Stimulated activated naive CD4-positive, alpha-beta T cell treated with Interleukin-2 at 50 U/mL for 16 hours (primary cell): ENCODE data around the gene CFAP410.

ENCODE experiments used
- DNase-seq: peaks from one replicate; lab custom pipeline; 2025; lab: John Stamatoyannopoulos, UW

The CFAP410 gene

GRCh38 chr21:44298301-44298700, 40.9 kb downstream of the CFAP410 start:
- DNase-seq: no peak

GRCh38 chr21:44297525-44298290, 41.5 kb downstream of the CFAP410 start:
- peak; percentile 61 for DNase-seq

DNA sequence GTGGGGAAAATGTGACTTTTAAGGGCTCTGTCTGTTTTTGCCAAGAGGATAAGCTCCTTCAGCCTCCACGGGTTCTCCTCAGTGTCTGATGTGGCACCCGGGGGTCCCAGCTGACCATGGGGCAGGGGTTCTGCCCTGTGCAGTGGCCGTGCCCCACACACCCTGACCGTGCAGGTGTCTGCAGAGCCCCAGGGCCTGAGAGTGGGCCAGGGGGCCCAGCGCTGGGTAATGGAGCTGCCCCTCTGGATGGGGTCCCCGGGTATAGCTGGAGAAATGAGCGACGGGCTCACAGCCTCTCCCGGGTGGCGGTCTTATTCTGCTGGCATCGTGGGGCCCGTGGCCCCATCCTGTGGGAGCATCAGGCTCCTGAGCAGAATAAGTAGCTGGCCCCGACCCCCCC, 42.3 kb downstream of the CFAP410 start:
- DNase-seq: no peak

GRCh38 chr21:44296103-44296519, 43.1 kb downstream of the CFAP410 start:
- DNase-seq: no peak

DNA sequence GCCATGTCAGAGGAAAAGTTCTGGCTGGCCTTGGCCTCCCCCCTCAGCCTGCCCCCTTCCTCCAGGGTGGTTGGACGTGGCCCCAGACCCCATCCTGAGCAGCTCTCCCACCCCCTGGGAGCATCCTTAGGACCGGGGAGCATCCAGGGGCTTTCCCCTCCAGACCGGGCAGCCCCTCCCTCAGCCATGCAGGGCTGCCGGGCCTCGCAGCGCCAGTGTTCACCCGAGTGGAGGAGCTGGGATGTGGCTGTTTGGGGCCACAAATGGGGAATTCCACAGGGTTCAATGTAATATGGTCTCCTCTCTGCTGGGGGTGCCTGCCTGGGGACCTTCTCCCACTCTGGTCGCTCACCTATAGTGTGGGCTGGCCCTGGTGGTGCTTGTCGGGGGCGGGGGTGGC, 43.5 kb downstream of the CFAP410 start:
- DNase-seq: no peak

GRCh38 chr21:44295163-44295573, 44.0 kb downstream of the CFAP410 start:
- DNase-seq: no peak

GRCh38 chr21:44294391-44295162, 44.6 kb downstream of the CFAP410 start:
- no peak for DNase-seq

DNA sequence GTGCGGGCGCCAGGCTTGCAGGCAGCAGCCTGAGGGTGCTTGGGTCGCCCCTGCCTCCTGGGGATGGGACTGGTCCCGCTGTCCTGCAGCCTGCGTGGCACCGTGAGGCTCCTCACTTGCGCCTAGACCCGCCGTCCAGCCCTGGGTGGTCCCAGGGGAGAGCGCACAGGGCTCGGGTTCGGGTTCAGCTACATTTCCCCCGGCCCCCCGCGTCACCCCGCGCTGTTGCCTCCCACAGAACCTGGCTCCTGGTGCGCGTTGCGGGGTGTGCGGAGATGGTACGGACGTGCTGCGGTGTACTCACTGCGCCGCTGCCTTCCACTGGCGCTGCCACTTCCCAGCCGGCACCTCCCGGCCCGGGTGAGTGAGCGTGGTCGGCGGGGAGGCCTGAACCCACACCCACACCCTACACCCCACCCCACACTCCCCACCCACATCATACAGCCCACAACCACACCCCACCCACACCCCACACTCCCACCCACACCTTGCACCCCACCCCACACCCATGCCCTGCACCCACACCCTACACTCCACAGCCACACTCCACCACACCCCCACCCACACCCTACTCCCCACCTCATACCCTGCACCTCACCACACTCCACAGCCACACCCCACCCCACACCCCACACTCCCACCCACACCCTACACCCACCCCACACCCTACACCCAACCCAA, 45.5 kb downstream of the CFAP410 start:
- no peak for DNase-seq

DNA sequence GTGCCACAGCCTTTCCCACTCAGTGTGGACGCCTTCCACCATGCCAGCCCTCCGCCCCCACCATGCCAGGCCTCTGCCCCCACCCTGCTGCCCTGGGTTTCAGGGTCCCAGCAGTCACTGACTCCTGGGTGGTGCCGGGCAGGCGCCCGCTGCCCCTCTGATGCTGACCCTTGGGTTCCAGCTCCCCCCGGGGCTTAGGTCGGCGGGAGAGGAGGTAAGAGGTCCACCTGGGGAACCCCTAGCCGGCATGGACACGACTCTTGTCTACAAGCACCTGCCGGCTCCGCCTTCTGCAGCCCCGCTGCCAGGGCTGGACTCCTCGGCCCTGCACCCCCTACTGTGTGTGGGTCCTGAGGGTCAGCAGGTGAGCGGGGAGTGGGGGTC, 46.4 kb downstream of the CFAP410 start:
- DNase-seq: no peak

GRCh38 chr21:44291936-44292811, 47.0 kb downstream of the CFAP410 start:
- DNase-seq: no peak

GRCh38 chr21:44291078-44291935, 47.9 kb downstream of the CFAP410 start:
- DNase-seq: no peak

- no peak for DNase-seq
Measured at GRCh38 chr21:44290327-44291077, 48.7 kb downstream of the CFAP410 start.

- DNase-seq: no peak
Measured at GRCh38 chr21:44289381-44290010, 49.7 kb downstream of the CFAP410 start.

DNA sequence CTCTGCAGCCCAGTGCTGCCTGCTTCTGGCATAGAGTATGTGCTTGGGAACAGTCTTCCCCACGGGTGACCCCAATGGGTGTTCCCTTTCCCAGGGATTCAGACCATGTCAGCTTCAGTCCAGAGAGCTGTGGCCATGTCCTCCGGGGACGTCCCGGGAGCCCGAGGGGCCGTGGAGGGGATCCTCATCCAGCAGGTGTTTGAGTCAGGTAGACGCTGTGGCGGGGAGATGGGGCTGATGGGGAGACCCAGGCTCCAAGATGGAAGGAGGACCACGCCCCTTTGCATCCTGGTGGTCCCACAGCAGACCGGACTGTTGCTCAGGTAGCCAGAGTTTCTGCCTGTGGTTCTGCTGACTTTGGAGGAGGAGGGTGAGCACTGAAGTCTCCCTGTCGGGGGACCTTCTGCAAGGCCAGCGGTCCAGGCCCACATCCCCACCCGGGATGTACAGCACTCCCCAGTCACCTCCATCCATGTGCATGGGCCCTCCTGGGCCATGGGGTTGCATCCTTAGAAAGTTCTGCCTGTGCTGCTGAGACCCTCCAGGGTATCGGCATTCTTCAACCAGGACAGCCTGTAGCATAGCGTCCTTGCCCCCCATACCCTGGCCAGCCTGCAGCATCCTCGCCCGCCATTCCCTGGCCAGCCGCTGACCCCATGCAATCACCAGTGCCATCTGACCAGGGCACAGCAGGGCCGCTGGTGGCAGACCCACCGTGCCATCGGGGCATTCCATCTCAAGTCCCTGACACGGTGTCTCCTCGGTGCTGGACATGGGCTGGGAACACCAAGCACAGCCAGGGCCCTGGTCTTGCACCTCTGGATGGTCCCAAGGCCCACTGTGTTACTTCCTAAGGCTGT, 50.7 kb downstream of the CFAP410 start:
- DNase-seq: no peak

DNA sequence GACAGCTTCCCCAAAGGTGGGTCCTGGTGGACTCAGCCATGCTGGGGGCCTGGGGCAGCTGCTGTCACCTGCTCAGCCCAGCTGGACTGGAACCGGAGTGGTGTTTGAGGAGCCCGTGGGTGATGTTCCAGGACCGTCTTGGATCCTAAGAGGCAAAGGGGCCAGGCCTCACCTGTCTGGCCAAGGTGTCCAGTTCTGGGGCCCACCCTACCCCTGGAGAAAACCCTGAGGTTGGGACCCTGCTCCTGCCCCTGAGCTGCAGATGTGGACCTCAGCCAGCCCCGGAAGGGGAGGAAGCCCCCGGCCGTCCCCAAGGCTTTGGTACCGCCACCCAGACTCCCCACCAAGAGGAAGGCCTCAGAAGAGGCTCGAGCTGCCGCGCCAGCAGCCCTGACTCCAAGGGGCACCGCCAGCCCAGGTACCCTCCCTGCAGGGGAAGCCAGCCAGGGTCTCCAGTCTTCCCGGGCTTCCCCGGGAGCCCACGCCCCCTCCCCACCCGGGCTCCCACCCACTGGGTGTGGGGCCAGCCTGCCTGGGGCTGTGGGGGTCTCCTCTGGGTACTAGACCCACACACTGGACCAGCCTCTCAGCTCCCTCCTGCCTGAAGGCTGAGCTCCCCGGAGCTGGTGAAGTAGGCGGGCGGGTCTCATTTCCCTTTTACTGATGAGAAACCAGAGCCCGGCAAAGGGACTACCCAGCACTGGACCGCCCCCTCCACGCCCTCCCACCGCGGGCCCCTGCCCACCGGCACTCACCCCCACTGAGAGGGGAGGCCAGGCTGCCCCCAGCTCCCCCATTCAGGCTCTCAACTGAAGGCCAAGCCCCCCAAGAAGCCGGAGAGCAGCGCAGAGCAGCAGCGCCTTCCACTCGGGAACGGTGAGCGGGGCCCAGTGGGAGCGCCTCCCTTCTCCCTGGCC, 52.2 kb downstream of the CFAP410 start:
- DNase-seq: no peak

GRCh38 chr21:44286086-44286715, 53.0 kb downstream of the CFAP410 start:
- no peak for DNase-seq
